RWPE2 (cell line): ENCODE measurements around the gene INSIG1.

Source experiments
- ATAC-seq: fragments of 200-7000 bp; cut with Tn5 transposase; 3 replicates; pipeline ENCODE4 v1.9.1; 2021; ENCODE audit warnings: low read depth
- DNase-seq: peaks from one replicate; pipeline ENCODE4 v3.0.0-alpha.2; 2020; ENCODE audit warnings: low spot score
- H3K27ac ChIP-seq: fragments of 450-650 bp; 2 replicates; pipeline ENCODE4 v1.5.1; 2017; ENCODE audit warnings: mild to moderate bottlenecking; ENCODE audit not compliant: poor library complexity, severe bottlenecking
- H3K27me3 ChIP-seq: fragments of 250-450 bp; sonication (Bioruptor Pico); 2 replicates; pipeline ENCODE4 v1.5.1; 2021; ENCODE audit warnings: mild to moderate bottlenecking, moderate library complexity; ENCODE audit not compliant: insufficient read depth, poor library complexity, severe bottlenecking
- H3K36me3 ChIP-seq: fragments of 250-450 bp; sonication (Bioruptor Pico); 2 replicates; pipeline ENCODE4 v1.5.1; 2020; ENCODE audit warnings: low read depth, mild to moderate bottlenecking, moderate library complexity
- H3K4me1 ChIP-seq: fragments of 250-450 bp; sonication (Bioruptor Pico); 2 replicates; pipeline ENCODE4 v1.5.1; 2021; ENCODE audit warnings: mild to moderate bottlenecking, moderate library complexity; ENCODE audit not compliant: insufficient read depth, poor library complexity, severe bottlenecking
- H3K4me3 ChIP-seq: fragments of 250-450 bp; sonication (Bioruptor Pico); 2 replicates; pipeline ENCODE4 v1.5.1; 2021; ENCODE audit warnings: mild to moderate bottlenecking, moderate library complexity; ENCODE audit not compliant: severe bottlenecking
- H3K9me3 ChIP-seq: fragments of 250-450 bp; sonication (Bioruptor Pico); 2 replicates; pipeline ENCODE4 v1.5.1; 2021; ENCODE audit warnings: mild to moderate bottlenecking, moderate library complexity; ENCODE audit not compliant: severe bottlenecking
- CTCF ChIP-seq: fragments of 450-650 bp; IDR thresholded peaks from one replicate; pipeline ENCODE4 v1.5.1; 2017; ENCODE audit warnings: mild to moderate bottlenecking, moderate library complexity; ENCODE audit not compliant: poor library complexity, severe bottlenecking

INSIG1 gene

DNA sequence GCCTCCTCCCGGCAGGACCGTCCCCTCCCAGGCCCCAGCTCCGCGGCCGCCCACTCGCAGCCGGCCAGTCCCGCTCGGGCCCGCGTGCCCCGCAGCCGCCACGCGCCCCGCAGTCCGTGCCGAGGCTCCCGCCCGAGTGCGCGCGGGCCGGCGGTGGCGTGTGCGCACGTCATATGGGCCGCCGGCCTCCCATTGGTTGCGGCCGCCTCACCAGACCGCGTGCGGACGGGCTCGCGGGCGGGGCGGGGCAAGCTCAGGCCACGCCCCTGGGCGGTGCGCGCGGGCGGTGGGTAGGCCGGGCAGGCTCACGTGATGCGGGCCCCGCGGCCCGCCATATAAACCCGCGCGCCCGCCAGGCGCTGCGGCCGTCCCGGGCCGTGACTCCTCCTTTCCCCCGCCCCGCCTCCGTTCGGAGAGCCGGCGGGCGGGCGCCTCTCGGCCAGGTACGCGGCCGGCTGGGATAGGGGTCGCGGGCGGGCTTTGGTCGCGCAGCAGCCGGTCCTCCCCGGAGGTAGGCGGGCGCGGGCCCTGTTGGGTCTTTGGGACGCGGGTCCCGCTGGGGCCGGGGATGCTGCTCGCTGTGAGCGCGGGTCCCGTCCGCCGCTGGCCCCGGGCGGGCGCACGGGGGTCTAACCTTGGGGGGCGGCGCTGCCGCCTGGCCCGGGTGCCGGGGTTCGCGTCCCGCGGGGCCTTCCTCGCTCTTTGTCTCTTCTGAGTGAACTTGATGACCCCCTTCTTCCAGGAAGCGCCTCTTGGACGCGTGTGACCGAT lies at the start of gene INSIG1:
Gene INSIG1 (plus strand): TSS at position 362 of the 771 bp plus-strand sequence. CDS start 408 bp downstream, at position 770.
- Histone ChIP-seq H3K27ac (peak within 1 kb of the TSS; percentile 94), H3K4me1 (peaks cover 26% of the 10 kb centered on the region), H3K9me3 (no peaks in the 10 kb centered on the region), H3K4me3 (peak within 1 kb of the TSS; percentile 91), H3K27me3 (no peaks in the 10 kb centered on the region), H3K36me3 (peaks cover 45% of the 10 kb centered on the region)
- DNase-seq (peak; percentile 83), ATAC-seq (peak; percentile 62)
- no peak for TF ChIP-seq CTCF

DNA sequence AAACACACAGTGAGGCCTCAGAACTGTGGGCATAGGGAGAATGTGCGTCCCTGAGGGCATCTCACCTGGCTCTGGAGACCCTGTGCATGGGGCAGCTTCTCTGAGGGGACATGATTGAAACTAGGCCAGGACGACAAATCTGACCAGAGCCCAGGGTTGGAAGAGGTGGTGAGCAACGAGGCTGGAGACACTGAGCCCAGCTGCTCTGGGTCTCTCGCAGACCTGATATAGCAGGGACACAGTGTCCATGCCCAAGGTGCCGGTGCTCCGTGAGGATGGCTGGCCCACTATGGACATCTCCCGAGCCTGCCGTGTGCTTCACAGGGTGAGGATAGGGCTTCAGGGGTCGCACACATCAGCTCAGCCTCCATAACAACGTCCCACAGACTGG lies 49.3 kb upstream of the INSIG1 start:
- H3K27ac ChIP-seq: no peak overlapping the region
- no peaks in the 10 kb centered on the region for H3K27me3 ChIP-seq
- DNase-seq (no peak), ATAC-seq (no peak)
- H3K9me3 ChIP-seq: peaks cover 2% of the 10 kb centered on the region
- no peaks in the 10 kb centered on the region for H3K4me1 ChIP-seq
- no peaks in the 10 kb centered on the region for H3K36me3 ChIP-seq
- TF ChIP-seq CTCF: no peak
- H3K4me3 ChIP-seq: no peak overlapping the region

GRCh38 chr7:155251831-155252230 lies 45.8 kb upstream of the INSIG1 start:
- H3K27me3 ChIP-seq: no peaks in the 10 kb centered on the region
- H3K36me3 ChIP-seq: no peaks in the 10 kb centered on the region
- no peaks in the 10 kb centered on the region for H3K9me3 ChIP-seq
- TF ChIP-seq CTCF: no peak
- H3K4me1 ChIP-seq: no peaks in the 10 kb centered on the region
- no peak for ATAC-seq
- no peak overlapping the region for H3K27ac ChIP-seq
- no peak for DNase-seq
- H3K4me3 ChIP-seq: no peak overlapping the region

- Histone ChIP-seq H3K27me3 (no peaks in the 10 kb centered on the region), H3K36me3 (no peaks in the 10 kb centered on the region), H3K4me1 (no peaks in the 10 kb centered on the region), H3K9me3 (no peaks in the 10 kb centered on the region), H3K4me3 (no peak overlapping the region), H3K27ac (no peak overlapping the region)
- ATAC-seq (no peak), DNase-seq (no peak)
- peak; percentile 27 for TF ChIP-seq CTCF
Observed at GRCh38 chr7:155252444-155252887, 45.2 kb upstream of the INSIG1 start.

DNA sequence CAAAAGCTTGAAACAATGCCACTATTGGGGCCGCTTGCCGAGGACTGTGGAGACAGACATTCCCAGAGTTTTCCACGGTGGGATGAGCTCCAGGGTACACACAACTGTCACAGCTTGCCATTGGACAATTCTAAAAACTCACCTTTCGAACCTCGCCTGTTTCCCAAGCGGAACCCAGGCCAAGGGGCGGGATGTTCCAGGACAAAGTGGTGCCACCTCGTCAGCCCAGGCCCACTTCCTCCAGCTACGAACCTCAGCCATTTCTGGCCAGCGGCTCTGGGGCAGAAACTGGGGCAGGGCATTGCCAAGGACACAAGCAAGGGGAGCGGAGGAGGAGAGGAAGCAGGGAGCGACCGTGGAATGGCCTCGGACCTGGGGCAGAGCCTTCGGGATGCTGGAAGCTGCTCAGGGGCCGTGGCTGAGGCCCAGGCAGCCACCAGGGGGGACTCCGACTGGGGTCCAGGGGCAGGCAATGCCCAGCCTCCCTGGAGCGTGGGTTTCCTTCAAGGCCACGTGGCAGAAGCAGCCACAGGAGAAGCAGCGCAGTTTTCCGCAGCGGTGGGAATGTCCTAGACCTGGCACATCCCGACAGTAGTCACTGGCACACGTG lies 44.7 kb upstream of the INSIG1 start:
- no peaks in the 10 kb centered on the region for H3K36me3 ChIP-seq
- no peak overlapping the region for H3K4me3 ChIP-seq
- no peaks in the 10 kb centered on the region for H3K9me3 ChIP-seq
- ATAC-seq (no peak), DNase-seq (no peak)
- peaks cover 1% of the 10 kb centered on the region for H3K4me1 ChIP-seq
- no peak overlapping the region for H3K27ac ChIP-seq
- no peaks in the 10 kb centered on the region for H3K27me3 ChIP-seq
- no peak for TF ChIP-seq CTCF
